ENCODE results near the gene TAF9B.

- TF ChIP-seq CTCF (IDR thresholded peaks at IDR 0.05): no peak
- no peak for TF ChIP-seq POLR2A (IDR thresholded peaks at IDR 0.05)
Measured at GRCh38 chrX:78131117-78131516, 8.3 kb downstream of the TAF9B start.
